HG03139 (cell line): ENCODE results near the gene PA2G4.
A peak's percentile ranks its signal among the peaks of the same experiment; 100 is the strongest.
"Not testable (repeated sequence)": the region's sequence is repeated elsewhere in the genome, so short reads cannot be mapped to it uniquely, and the experiment has no call there.

Experiments
- ATAC-seq: cut with Tn5 transposase; IDR thresholded peaks from one replicate; pipeline ENCODE4 v1.9.1; 2021; ENCODE audit not compliant: unreplicated experiment

Gene PA2G4

DNA sequence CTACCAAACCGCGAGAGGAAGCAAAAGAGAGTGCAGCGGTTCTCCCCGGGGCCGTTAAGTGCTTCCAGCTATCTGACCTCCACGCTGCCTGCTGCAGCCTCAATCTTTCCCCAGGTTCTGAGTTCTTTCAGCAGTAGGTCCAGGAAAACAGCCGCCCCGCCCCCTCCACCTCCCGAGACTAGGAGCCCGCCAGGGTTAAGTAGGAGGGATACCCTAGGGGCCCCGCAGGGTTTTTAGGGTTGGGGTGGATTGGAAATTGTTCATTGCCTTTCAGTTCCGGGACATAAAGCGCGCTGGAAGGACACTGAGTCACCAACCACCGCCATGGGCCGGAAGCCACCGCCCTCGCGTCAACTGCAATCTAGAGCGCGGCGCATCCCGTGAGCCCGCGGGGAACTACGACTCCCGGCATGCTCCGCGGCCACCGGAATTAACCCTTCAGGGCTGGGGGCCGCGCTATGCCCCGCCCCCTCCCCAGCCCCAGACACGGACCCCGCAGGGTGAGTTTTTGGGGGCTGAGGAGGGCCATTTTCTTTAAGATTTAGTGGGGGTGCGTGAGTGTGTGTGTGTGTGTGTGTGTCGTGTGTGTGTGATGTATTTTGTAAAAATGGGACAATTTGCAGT is 47.9 kb downstream of the PA2G4 start, which contains the start of gene MYL6B:
Gene MYL6B (plus strand): TSS at position 456 of the 624 bp plus-strand sequence. CDS start 1,332 bp downstream, outside the sequence.
- ATAC-seq, result peak; percentile 86

DNA sequence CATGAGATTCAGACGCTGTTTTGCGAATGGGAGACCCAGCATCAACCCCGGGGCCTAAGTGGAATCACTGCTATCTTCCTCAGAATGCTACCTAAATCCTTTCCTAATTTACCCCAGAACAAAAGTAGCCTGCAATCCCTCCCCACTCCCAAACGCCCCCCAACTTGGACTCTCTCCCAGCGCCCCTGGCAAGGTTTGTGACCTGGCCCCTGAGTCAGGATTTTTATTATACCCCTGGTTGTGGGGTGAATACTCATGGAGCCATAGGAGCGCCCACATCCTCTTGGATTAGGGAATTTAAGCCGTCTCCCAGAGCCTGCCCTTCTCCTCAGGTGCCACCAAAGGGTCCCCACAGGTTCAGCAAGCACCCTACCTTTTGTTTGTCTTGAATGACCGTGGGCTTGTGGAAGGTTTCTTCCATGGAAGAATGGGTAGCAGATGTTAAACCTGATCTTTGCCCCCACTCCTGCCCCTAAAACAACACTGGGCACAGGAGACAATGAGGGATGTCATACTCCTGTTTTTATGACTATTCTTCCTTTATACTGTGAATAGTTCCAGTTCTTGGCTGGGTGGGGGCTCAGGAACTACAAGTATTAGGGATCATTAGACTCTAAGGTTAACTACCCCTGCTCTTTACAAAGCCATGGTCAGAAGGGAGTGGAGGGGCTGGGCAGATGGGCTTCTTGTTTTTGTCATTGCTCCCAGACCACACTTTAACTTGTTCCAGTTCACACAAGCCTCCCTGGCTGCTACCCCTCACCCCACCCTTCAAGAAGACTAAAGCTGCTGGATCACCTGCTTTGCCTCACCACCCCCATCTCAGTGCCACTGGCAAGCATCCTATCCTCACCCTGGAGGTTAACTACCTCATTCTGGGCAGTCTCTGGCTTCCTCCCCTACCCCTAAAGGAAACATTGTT is 48.7 kb downstream of the PA2G4 start:
- ATAC-seq, result no peak

DNA sequence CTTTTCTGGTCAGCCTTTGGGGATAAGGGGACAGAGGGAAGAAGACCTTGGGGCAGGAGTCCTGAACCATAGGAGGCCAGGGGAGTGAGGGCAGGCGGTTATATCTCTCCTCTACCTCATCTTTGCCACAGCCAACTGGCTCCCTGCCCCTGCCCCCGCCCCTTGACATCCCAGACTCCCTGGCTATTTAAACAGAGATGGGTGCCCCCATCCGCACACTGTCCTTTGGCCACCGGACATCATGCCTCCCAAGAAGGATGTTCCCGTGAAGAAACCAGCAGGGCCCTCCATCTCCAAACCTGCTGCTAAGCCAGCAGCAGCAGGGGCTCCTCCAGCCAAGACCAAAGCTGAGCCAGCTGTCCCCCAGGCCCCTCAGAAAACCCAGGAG is 49.3 kb downstream of the PA2G4 start:
- no peak for ATAC-seq

DNA sequence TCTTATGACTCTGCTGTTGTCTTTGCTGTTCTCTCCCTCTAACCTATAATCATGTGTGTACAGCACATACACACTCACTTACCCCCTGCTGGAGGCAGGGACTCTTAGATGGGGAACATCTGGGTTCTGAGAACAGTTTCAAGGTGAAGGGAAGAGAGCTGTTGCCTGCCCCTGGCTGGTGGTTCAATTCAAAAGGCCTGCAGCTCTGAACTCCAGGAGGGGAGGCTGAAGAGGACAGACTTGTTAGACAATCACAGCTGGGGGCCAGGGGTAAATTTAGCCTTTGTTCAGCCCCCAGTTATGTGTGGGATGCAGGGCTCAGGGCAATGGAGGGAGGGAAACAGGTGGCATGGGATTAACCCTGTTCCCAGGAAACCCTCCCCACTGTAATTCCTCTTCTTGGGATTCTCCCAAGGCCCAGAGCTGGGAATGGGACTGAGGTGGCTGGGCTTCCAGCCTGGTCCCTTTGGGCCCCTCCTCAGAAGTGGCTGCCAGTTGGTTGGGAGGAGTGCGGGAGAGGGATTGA is 50.0 kb downstream of the PA2G4 start:
- no peak for ATAC-seq

DNA sequence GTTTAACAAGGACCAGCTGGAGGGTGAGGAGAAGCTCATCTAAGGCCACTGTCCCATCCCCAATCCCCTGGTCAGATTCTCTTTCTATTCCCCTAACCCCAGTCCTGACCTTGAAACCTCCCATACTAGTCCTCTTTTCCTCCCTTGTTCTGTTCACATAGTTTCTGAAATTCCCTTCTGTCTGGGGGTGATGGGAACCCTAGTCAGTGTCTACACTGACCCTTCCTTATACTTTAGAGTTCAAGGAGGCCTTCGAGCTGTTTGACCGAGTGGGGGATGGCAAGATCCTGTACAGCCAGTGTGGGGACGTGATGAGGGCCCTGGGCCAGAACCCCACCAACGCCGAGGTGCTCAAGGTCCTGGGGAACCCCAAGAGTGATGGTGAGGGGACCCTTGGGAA is 50.5 kb downstream of the PA2G4 start:
- no peak for ATAC-seq

DNA sequence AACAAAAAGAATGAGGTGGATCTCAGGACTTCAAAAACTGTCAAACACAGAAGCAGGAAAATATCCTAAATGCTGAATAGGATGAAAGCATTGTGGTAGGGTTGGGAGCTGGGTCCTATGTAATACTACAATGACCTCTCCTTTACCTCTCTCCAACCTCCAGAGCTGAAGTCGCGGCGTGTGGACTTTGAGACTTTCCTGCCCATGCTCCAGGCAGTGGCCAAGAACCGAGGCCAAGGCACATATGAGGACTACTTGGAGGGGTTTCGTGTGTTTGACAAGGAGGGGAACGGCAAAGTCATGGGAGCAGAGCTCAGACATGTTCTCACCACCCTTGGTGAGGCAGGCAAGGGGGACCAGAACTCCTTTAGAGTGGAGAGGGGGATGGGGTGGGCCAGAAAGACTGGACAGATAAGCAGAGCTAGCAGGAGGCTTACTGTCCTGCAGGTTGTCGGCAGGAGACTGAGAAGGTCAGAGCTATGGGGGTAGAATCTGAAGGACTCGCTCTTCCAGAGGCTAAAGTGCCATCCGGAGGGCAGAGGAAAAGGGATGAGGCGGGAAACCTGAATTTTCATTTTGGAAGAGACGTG is 51.0 kb downstream of the PA2G4 start:
- no peak for ATAC-seq

DNA sequence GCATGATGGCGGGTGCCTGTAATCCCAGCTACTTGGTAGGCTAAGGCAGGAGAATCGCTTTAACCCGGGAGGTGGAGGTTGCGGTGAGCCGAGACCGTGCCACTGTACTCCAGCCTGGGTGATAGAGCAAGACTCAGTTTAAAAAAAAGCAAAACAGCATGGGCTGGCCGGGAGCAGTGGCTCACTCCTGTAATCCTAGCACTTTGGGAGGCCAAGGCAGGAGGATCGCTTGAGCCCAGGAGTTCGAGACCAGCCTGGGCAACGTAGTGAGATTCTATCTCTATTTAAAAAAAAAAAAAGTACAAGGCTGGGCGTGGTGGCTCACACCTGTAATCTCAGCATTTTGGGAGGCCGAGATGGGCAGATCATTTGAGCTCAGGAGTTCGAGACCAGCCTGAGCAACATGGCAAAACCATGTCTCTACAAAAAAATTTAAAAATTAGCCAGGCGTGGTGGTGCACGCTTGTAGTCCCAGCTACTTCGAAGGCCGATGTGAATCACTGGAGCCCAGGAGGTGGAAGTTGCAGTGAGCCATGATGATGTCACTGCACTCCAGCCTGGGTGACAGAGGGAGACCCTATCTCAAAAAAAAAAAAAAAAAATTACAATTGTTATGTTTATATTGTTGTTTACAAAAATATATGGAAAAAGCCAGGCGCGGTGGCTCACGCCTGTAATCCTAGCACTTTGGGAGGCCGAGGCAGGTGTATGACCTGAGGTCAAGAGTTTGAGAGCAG is 52.3 kb downstream of the PA2G4 start:
- ATAC-seq, result not testable (repeated sequence)

DNA sequence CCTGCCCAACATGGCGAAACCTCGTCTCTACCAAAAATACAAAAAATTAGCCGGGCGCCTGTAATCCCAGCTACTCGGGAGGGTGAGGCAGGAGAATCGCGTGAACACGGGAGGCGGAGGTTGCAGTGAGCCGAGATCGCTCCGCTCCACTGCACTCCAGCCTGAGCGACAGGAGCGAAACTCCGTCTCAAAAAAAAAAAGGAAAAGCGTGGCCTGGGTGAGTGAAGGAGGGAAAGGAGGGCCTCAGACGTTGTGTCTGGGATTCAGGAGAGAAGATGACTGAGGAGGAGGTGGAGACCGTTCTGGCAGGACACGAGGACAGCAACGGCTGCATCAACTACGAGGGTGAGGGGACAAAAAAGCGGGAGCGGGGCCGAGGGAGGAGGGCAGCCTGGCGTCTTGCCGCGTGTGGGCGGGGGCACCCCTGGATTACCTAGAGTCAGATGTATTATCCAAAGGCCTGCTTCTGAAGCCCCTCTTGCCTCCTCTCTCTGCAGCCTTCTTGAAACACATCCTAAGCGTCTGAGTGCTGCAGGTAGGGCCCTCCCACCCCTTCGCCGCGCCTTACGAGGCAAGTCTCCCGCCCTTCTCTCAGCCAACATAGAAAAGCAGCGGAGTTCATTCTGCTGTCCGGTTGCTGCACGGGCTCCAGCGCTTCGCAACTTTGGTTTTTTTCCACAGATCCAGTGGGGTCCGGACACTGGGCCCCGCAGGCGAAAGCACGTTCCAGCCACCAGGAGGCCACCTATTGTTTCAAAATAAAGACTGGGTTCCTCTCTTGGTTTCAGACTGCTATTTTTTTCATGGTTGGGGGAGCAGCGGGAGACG is 53.1 kb downstream of the PA2G4 start:
- ATAC-seq, result peak; percentile 26

DNA sequence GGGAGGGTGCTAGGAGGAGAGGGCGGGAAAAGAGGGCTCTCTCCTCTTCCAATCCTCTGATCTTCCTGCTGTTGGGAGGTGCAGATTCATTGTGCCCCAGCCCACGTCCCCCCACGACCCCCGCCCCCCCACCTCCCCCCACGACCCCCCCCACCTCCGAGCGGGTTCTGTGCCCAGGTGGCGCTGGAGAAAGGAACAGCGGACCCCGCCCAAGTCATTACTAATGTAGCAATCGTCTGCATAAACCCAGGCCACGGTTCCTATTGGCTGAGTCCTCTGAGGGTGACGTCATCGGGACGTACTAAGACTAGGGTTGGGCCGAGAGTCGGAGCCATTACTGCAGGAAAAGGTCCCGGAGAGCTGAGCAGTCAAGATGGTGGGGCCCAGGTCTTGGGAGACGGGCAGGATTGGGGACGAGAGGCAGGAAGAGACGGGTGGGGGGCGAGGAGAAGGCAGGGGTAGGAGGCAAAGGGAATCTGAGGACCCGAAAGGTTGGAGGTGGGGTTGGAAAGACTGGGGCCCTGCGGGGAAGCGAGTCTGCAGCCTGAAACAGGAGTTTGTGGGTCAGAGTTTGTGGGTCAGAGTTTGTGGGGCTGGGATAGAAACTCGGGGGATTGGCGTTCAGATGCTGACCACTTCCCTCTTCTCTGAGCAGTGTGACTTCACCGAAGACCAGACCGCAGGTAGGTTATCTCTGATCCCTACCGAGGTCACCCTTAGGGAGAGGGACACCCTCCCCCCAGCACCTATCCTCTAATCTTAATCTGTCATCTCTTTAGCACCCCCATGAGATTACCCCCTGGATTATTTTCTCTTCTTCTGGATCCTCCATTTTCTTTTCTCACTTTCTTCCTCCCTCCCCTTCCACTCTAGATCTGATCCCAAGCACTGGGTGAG is 53.9 kb downstream of the PA2G4 start, which contains the start of gene MYL6:
Gene MYL6 (plus strand): TSS at position 331 of the 897 bp plus-strand sequence. CDS start 43 bp downstream, at position 374.
- peak; percentile 71 for ATAC-seq

DNA sequence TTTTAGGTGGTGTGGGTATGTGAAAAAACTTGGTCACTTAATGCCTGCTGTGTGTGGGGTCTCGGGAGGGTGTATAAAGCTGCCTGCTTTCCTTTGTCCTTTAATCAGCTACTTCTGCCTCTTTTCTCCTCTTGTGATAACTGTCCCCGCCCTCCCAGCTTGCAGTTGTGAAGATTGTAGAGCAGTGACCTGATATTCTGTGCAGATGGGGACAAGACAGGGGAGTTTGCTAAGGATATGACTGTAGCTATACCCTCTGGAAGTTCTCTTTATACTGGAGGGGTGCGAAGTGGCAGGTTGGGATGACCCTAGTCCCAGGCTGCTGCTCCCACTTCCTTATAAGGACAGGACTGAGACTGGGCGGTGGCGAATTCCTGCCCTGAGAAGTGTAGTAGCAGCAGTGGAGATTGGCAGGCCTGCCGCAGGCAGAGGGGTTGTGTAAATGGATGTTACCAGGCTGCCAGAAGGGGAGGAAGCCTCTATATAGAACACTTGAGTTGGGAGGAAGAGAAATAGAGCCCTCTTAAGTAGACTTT is 54.6 kb downstream of the PA2G4 start:
- no peak for ATAC-seq

DNA sequence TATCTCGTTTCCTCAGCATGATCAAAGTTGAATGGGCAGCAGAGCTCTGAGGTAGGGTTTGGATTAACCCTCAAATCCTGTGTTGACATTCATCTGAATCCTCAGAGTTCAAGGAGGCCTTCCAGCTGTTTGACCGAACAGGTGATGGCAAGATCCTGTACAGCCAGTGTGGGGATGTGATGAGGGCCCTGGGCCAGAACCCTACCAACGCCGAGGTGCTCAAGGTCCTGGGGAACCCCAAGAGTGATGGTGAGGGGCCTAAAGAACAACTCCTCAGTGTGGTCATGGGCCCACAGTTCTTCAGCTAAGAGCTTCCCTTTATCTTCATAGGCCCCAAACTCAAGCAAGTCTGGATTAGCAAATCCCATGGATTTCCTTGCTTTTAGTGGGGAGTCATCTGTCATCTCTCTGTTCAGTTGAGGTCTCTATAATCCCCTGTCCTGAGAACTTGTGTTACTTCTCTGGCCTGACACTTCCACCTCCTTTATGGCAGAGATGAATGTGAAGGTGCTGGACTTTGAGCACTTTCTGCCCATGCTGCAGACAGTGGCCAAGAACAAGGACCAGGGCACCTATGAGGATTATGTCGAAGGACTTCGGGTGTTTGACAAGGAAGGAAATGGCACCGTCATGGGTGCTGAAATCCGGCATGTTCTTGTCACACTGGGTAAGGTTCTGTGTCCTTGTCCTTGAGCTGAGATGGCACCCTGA is 55.3 kb downstream of the PA2G4 start:
- ATAC-seq, result no peak

DNA sequence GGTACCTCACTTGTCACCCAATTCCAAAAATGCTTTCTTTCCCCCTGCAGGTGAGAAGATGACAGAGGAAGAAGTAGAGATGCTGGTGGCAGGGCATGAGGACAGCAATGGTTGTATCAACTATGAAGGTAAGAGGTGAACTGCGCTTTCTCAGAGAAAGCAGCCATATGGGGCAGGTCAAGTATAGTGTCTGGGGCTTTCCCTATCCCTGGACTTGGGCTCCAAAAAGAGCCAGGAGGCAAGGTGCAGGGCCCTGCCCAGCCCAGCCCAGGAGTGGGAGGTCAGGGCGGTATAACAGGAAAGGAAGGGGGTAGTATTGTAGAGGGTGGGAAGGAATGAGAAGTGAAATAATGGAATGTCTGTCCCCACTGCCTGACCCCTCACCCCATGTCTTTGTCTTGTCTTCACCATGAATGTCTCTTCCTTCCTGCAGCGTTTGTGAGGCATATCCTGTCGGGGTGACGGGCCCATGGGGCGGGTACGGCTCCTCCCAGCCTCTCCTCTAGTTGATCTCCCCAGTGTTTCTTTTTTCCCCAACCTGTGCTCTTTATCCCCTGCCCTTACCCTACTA is 55.9 kb downstream of the PA2G4 start:
- ATAC-seq, result no peak

DNA sequence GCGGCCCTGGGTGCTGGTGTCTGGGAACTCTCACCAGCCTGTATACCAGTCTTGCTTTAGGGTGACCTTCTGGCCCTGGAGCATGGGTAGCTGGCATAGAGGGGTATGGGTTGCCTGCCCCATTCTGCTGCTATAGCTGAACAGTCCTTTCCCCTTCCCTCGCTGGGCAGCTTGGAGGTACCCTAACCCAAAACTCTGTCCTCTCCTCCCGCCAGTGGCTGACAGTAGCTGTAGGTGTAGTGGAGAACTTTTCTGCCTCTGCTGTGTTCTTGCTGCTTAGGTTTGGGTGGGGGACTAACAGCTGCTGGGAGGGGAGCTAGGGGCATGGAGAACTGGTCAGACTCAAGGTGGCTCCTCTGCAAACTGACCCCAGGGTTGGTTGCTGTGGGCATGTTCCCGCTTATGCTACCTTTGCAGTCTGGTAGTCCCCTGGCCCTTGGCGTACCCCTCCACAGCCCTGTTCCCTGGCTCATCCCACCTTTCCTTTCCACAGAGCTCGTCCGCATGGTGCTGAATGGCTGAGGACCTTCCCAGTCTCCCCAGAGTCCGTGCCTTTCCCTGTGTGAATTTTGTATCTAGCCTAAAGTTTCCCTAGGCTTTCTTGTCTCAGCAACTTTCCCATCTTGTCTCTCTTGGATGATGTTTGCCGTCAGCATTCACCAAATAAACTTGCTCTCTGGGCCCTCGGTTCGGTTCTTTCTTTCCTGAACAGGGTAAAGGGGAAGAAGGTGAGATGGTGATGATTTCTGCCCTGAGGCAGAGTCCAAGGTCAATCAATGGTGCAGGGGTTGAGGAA is 56.7 kb downstream of the PA2G4 start:
- no peak for ATAC-seq

DNA sequence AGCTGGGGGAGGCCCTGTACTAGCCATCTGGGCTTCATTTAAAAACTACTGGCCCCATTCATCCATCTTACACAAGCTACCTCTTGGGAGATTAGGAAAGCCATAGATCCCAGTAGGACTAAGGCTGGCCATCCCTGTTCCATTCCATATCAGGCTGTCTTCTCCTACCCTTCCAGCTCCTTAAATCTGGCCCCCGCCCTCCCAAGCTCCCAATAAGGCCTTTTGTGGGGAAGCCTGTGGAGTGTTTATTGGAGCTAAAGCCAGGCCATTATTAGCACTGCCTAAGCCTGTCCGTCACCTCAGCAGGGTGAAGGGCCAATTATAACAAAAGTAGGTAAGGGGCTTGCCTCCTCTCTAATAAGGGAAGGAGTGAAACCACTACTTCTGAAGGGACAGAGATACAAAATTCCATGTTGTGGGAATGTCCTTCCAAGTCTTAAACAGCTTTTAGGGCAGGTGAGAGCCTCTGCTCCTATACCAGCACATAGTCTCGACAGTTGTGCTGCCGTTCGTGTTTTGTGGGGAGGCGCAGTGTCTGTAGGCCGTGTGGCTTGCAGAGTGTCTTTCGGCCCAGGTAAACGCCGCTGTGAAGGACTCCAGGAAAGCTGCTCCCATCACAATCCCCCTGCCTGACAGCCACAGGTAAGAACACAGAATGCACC is 57.5 kb downstream of the PA2G4 start:
- ATAC-seq, result no peak

DNA sequence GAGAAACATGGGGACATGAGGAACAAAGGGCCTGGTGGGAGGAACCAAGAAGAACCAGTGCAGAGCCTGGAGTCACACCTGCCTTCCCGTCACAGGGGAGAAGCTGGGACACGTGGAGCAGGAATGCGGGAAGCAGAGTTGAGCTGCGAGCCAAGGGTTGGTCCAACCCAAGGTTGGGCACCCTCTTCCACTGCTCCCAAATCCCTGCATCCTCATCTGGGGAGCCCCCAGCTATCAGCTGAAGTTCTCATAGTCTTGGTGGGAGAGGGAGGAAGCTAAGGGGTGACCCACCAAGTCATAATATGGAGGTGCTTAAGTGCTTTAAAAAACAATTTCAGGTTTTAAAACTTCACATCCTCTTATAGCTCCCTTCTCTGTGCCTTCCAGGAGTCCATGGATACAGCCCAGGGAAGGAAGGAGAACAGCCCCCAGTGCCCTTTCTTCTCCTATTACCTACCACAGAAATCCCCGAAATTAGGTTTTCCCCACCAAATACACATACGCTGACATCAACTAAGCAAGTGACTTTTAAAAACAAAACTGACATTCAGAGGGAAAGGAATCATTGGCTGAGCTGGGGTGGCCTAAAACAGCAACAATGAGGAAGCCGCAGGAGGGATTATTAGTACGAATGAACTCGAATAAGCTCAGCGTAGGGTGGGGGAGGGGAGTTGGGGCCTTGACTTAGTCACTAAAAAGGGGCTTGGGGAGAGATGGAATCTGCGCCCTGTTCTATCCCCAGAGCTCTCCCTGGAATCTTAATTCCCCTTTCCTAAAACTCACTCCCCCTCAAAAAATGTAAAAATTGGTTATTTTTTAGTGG is 58.3 kb downstream of the PA2G4 start:
- ATAC-seq, result no peak
